SKM-1 (cell line): ENCODE results near the gene OR52M1.

ENCODE experiments used
- DNase-seq: peaks from one replicate; lab custom pipeline; 2025; ENCODE audit not compliant: unreplicated experiment; lab: John Stamatoyannopoulos, UW

OR52M1 gene

GRCh38 chr11:4565371-4565770 lies 20.4 kb downstream of the OR52M1 start:
- no peak for DNase-seq

- DNase-seq = no peak
Observed at GRCh38 chr11:4569075-4569474, 24.1 kb downstream of the OR52M1 start.

GRCh38 chr11:4576880-4577279 lies 31.9 kb downstream of the OR52M1 start:
- no peak for DNase-seq

DNA sequence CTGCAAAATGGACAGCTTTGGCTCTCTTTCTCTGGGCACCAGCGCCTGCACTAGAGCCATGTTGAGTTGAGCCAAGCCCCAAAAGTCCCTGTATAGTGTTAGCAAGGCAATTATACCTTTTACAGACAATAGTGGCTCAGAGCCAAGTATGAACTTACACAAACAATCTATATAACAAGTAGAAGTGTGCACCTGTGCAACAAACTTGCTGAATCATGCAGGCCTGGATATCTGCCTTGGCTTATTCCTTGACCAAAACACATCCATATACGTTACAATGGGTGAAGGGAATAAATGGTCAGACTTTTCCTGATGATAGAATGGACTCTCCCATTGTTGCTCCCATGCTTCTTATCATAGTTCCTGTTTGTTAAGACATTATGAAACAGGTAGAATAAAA lies 32.8 kb downstream of the OR52M1 start:
- no peak for DNase-seq

DNA sequence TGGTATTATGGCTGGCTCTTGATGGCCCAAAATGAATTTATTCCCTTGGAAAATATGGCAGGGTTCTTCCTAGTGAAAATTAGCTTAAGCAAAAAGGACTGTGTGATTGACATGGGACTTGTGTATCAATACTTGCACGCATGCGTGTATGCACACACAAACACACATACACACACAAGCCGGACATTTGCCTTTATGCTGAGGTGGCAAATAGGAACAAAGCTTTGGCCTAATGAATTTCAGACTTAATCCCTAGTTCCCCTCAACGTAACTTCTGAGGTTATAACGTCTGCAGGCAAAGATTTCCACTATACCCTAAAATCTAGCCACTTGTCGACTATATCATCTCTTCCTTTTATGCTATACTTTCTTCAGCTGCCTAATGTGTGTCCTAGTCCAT lies 33.6 kb downstream of the OR52M1 start:
- no peak for DNase-seq

GRCh38 chr11:4580124-4580523 lies 35.1 kb downstream of the OR52M1 start:
- no peak for DNase-seq

DNA sequence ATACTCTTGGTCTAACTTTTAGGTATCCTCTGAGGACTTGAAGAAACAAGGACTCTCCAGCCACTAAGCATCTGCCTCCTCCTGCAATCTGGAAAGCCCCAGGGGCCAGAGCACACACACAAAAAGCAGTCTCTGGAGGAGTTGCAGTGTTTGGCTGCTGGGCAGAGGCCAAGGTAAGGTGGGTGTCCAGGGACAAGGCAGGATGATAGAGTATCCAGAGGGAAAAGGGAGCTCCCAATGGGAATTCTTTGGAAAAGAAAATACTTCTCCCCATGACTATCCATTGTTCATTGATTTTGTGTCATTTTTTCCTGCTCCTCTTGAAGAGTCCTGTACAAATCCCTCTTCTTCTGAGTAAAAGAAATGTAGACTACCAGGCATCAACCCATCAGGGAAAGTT lies 36.5 kb downstream of the OR52M1 start, which contains the start of gene OR52I2:
OR52I2 (plus strand) TSS at position 301 of the 400 bp plus-strand sequence.
- DNase-seq = no peak

- no peak for DNase-seq
Observed at GRCh38 chr11:4589017-4589416, 44.0 kb downstream of the OR52M1 start.

DNA sequence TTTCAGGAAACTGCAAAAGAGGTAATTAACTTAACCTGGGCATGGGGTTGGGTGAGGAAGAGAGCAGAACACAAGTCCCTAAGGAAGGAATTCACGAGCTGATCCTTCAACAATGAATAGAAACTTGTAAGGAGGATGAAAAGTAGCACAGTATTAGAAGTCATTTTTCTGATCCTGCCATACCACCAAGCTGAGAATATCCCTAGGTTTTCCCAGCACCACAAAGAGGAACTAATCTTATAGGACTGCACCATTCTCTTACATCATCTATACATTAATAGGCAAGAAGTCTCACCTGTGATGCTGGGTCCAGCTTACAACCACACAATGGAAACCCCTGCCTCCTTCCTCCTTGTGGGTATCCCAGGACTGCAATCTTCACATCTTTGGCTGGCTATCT lies 48.7 kb downstream of the OR52M1 start, which contains the start of gene OR52I1:
OR52I1 (plus strand) TSS at position 301 of the 400 bp plus-strand sequence; CDS start at position 301, 0 bp downstream.
- no peak for DNase-seq
